Stimulated activated CD4-positive, alpha-beta T cell treated with anti-CD3 and anti-CD28 coated beads, Interleukin-2, amount 100 ng/mL, for 48 hours (primary cell): ENCODE data around the gene HES4.
A peak's percentile ranks its signal among the peaks of the same experiment; 100 is the strongest.
"Not testable (repeated sequence)": the region's sequence is repeated elsewhere in the genome, so short reads cannot be mapped to it uniquely, and the experiment has no call there.

ENCODE experiments used
- DNase-seq, 2 donors: peaks; one replicate each; pipeline ENCODE4 v3.0.0-alpha.2; 2020

Gene HES4

GRCh38 chr1:978835-979743 lies 20.8 kb downstream of the HES4 start:
- no peak for DNase-seq

GRCh38 chr1:978069-978834 lies 21.6 kb downstream of the HES4 start:
- DNase-seq: no peak

GRCh38 chr1:976791-977190 lies 23.1 kb downstream of the HES4 start:
- not testable (repeated sequence) for DNase-seq

GRCh38 chr1:975896-976683 lies 23.8 kb downstream of the HES4 start:
- DNase-seq: peak in 1 of 2 donors; percentile 64

- no peak for DNase-seq
Observed at GRCh38 chr1:975365-975764, 24.5 kb downstream of the HES4 start.

GRCh38 chr1:974687-975328 lies 25.1 kb downstream of the HES4 start:
- no peak for DNase-seq

GRCh38 chr1:974293-974640 lies 25.6 kb downstream of the HES4 start:
- DNase-seq: no peak

- no peak for DNase-seq
Observed at GRCh38 chr1:973459-974292, 26.2 kb downstream of the HES4 start.

- DNase-seq: no peak
Observed at GRCh38 chr1:972726-973458, 27.0 kb downstream of the HES4 start.

- DNase-seq: no peak
Observed at GRCh38 chr1:971751-972506, 28.0 kb downstream of the HES4 start.

- DNase-seq: no peak
Observed at GRCh38 chr1:970973-971730, 28.7 kb downstream of the HES4 start.

GRCh38 chr1:970242-970972 lies 29.5 kb downstream of the HES4 start:
- no peak for DNase-seq

- no peak for DNase-seq
Observed at GRCh38 chr1:969260-969855, 30.5 kb downstream of the HES4 start.

GRCh38 chr1:967466-968343 lies 32.2 kb downstream of the HES4 start:
- no peak for DNase-seq

GRCh38 chr1:966704-967300 lies 33.1 kb downstream of the HES4 start:
- peak; percentile 78 to 82 for DNase-seq

GRCh38 chr1:966135-966703 lies 33.7 kb downstream of the HES4 start, which contains the start of gene PLEKHN1:
Gene PLEKHN1, plus strand, starts transcription at chr1:966482. Its CDS starts 50 bp downstream, at chr1:966532.
- DNase-seq: no peak
